H1 (cell line): Measurements from ENCODE around the gene ZNF106. TPM values are rescaled to one million over a fixed set of nuclear protein-coding genes. Genes with fewer than 3 reads are reported as not detected.

Source experiments
- CTCF ChIA-PET: fragments of 300-600 bp; sonication (Branson Sonifier 250); formaldehyde crosslinking; loops from one replicate; lab custom pipeline; 2021; ENCODE audit not compliant: partially characterized antibody; lab: Charles Lee
- POLR2A ChIA-PET: fragments of 300-600 bp; sonication (Branson Sonifier 250); formaldehyde crosslinking; loops from one replicate; lab custom pipeline; 2021; ENCODE audit warnings: inconsistent platforms; ENCODE audit not compliant: partially characterized antibody; lab: Charles Lee
- DNase-seq, 2 experiments: peaks; one replicate each; pipeline versions ENCODE4 v3.0.0 to v3.0.0-alpha.2; 2010 to 2022; ENCODE audit warnings: low spot score in 2 of 2, low read depth in 1 of 2, mixed read lengths in 1 of 2
- FAIRE-seq: peaks from 2 replicates; lab custom pipeline; 2011; peaks lifted over from hg19 to GRCh38; lab: Jason Lieb, UNC
- H2AFZ ChIP-seq: 2 replicates; pipeline ENCODE4 v1.8.1; 2012; ENCODE audit warnings: low read length, inconsistent platforms
- H2AK5ac ChIP-seq: 2 replicates; pipeline ENCODE4 v1.6.1; 2013; ENCODE audit warnings: low read depth, low read length
- H2BK120ac ChIP-seq: replicated peaks from 2 replicates; pipeline ENCODE3; 2013; ENCODE audit warnings: low read depth, low read length, inconsistent platforms
- H2BK12ac ChIP-seq: 2 replicates; pipeline ENCODE4 v1.6.1; 2013; ENCODE audit warnings: low read depth, low read length
- H2BK15ac ChIP-seq: 2 replicates; pipeline ENCODE4 v1.6.1; 2013; ENCODE audit warnings: low read length
- H2BK20ac ChIP-seq: 2 replicates; pipeline ENCODE4 v1.6.1; 2013; ENCODE audit warnings: low read length
- H2BK5ac ChIP-seq: 2 replicates; pipeline ENCODE4 v1.6.1; 2013; ENCODE audit warnings: low read depth, low read length
- H3K14ac ChIP-seq: 2 replicates; pipeline ENCODE4 v1.6.1; 2013; ENCODE audit warnings: inconsistent platforms; ENCODE audit not compliant: insufficient read length
- H3K18ac ChIP-seq: 2 replicates; pipeline ENCODE4 v1.6.1; 2013; ENCODE audit warnings: low read length; ENCODE audit errors: extremely low read depth
- H3K23ac ChIP-seq: 2 replicates; pipeline ENCODE4 v1.6.1; 2013; ENCODE audit warnings: inconsistent platforms; ENCODE audit not compliant: insufficient read length
- H3K23me2 ChIP-seq: 2 replicates; pipeline ENCODE4 v1.6.1; 2013; ENCODE audit warnings: low read depth, low read length
- H3K27ac ChIP-seq: 2 replicates; pipeline ENCODE4 v1.6.1; 2011; ENCODE audit warnings: low read depth, low read length, inconsistent platforms
- H3K27me3 ChIP-seq, 4 experiments: replicated peaks in 1 of 4; 1 replicate in 1 of 4; 2 replicates in 3 of 4; pipeline versions ENCODE4 v1.6.1 to v1.8.1; 2011 to 2013; ENCODE audit warnings: low read length in 3 of 4, mild to moderate bottlenecking in 3 of 4, inconsistent platforms in 2 of 4, mixed read lengths in 2 of 4, moderate library complexity in 1 of 4; ENCODE audit not compliant: control insufficient read depth in 3 of 4, insufficient read depth in 3 of 4; ENCODE audit errors: extremely low read depth in 1 of 4
- H3K36me3 ChIP-seq, 4 experiments: 2 replicates each; pipeline versions ENCODE4 v1.6.1 to v1.8.1; 2011 to 2013; ENCODE audit warnings: mild to moderate bottlenecking in 4 of 4, low read length in 3 of 4, moderate library complexity in 2 of 4, control low read depth in 1 of 4, inconsistent platforms in 1 of 4; ENCODE audit not compliant: insufficient read depth in 4 of 4, control insufficient read depth in 2 of 4
- H3K4ac ChIP-seq: replicated peaks from 2 replicates; pipeline ENCODE3; 2013; ENCODE audit warnings: low read length, low read depth, mixed read lengths, inconsistent platforms; ENCODE audit not compliant: insufficient read length
- H3K4me1 ChIP-seq, 4 experiments: replicated peaks in 1 of 4; 1 replicate in 1 of 4; 2 replicates in 3 of 4; pipeline versions ENCODE4 v1.6.1 to v1.8.1; 2011 to 2013; ENCODE audit warnings: low read length in 3 of 4, inconsistent platforms in 2 of 4, mixed read lengths in 1 of 4; ENCODE audit not compliant: insufficient read depth in 4 of 4, control insufficient read depth in 3 of 4
- H3K4me2 ChIP-seq, 2 experiments: 2 replicates each; pipeline versions ENCODE4 v1.6.1 to v1.8.1; 2011 to 2013; ENCODE audit warnings: low read depth in 2 of 2, low read length in 2 of 2, control low read depth in 1 of 2, inconsistent platforms in 1 of 2, mild to moderate bottlenecking in 1 of 2; ENCODE audit not compliant: insufficient read depth in 1 of 2
- H3K4me3 ChIP-seq, 4 experiments: fragments of 200-600, 300-600 bp in 1 of 4; sonication (generic), shearing (Covaris generic), sonication (Bioruptor Twin) in 1 of 4; 2 replicates each; pipeline versions ENCODE4 v1.5.1 to v1.8.1; 2011 to 2016; ENCODE audit warnings: low read length in 4 of 4, low read depth in 3 of 4, control low read depth in 2 of 4, inconsistent platforms in 2 of 4, mild to moderate bottlenecking in 2 of 4, mixed read lengths in 1 of 4, moderate library complexity in 1 of 4; ENCODE audit not compliant: insufficient read depth in 2 of 4; ENCODE audit errors: extremely low read depth in 1 of 4
- H3K56ac ChIP-seq: replicated peaks from 2 replicates; pipeline ENCODE3; 2013; ENCODE audit warnings: low read depth, mild to moderate bottlenecking, mixed read lengths, low read length, inconsistent platforms; ENCODE audit not compliant: insufficient read length
- H3K79me1 ChIP-seq: 2 replicates; pipeline ENCODE4 v1.6.1; 2013; ENCODE audit warnings: low read depth, low read length, control low read depth
- H3K79me2 ChIP-seq, 2 experiments: 2 replicates each; pipeline versions ENCODE4 v1.6.1 to v1.8.1; 2012 to 2013; ENCODE audit warnings: low read length in 2 of 2, mild to moderate bottlenecking in 2 of 2, inconsistent platforms in 1 of 2; ENCODE audit not compliant: insufficient read depth in 2 of 2, control insufficient read depth in 1 of 2
- H3K9ac ChIP-seq, 4 experiments: replicated peaks in 1 of 4; 1 replicate in 1 of 4; 2 replicates in 3 of 4; pipeline versions ENCODE4 v1.6.1 to v1.8.1; 2011 to 2013; ENCODE audit warnings: low read depth in 3 of 4, low read length in 3 of 4, control low read depth in 2 of 4, mild to moderate bottlenecking in 2 of 4, moderate library complexity in 2 of 4, inconsistent platforms in 1 of 4; ENCODE audit errors: extremely low read depth in 1 of 4
- H3K9me3 ChIP-seq, 2 experiments: 2 replicates each; pipeline versions ENCODE4 v1.6.1 to v1.8.1; 2012 to 2013; ENCODE audit warnings: mild to moderate bottlenecking in 2 of 2, moderate library complexity in 2 of 2, control low read depth in 1 of 2, inconsistent platforms in 1 of 2, low read depth in 1 of 2, low read length in 1 of 2, mixed read lengths in 1 of 2; ENCODE audit not compliant: insufficient read depth in 2 of 2
- H4K20me1 ChIP-seq, 2 experiments: replicated peaks in 1 of 2; 2 replicates each; pipeline versions ENCODE3 to v1.8.1; 2011 to 2013; ENCODE audit warnings: inconsistent platforms in 2 of 2, low read length in 2 of 2, mild to moderate bottlenecking in 1 of 2; ENCODE audit not compliant: insufficient read depth in 2 of 2, control insufficient read depth in 1 of 2
- H4K5ac ChIP-seq: 2 replicates; pipeline ENCODE4 v1.6.1; 2013; ENCODE audit warnings: low read length, low read depth, mixed read lengths, inconsistent platforms; ENCODE audit not compliant: insufficient read length
- H4K8ac ChIP-seq: 2 replicates; pipeline ENCODE4 v1.8.0; 2013; ENCODE audit warnings: mild to moderate bottlenecking, moderate library complexity, low read length, inconsistent platforms; ENCODE audit not compliant: insufficient read depth; ENCODE audit errors: extremely low read depth
- H4K91ac ChIP-seq: replicated peaks from 2 replicates; pipeline ENCODE3; 2013; ENCODE audit warnings: low read length, mixed read lengths, inconsistent platforms; ENCODE audit not compliant: insufficient read length
- BCL11A ChIP-seq, 2 experiments: IDR thresholded peaks; one replicate each; pipeline ENCODE4 v1.6.1; 2011; ENCODE audit warnings: low read depth in 2 of 2, low read length in 2 of 2, mild to moderate bottlenecking in 2 of 2
- CEBPB ChIP-seq: IDR thresholded peaks from 2 replicates; pipeline ENCODE4 v1.6.1; 2012; ENCODE audit warnings: low read depth, low read length
- CREB1 ChIP-seq: IDR thresholded peaks from 2 replicates; pipeline ENCODE4 v1.6.1; 2012; ENCODE audit warnings: inconsistent platforms
- GTF2F1 ChIP-seq: IDR thresholded peaks from 2 replicates; pipeline ENCODE4 v1.6.1; 2012; ENCODE audit warnings: low read depth, low read length, improper control_type of control experiment, borderline replicate concordance
- NANOG ChIP-seq: IDR thresholded peaks from 2 replicates; pipeline ENCODE4 v1.6.1; 2011; ENCODE audit warnings: low read length, low read depth, mild to moderate bottlenecking, inconsistent platforms; ENCODE audit not compliant: insufficient read depth, poor library complexity, severe bottlenecking
- POLR2AphosphoS5 ChIP-seq: IDR thresholded peaks from 2 replicates; pipeline ENCODE4 v1.6.1; 2011; ENCODE audit warnings: low read depth, low read length
- RBBP5 ChIP-seq: IDR thresholded peaks from 2 replicates; pipeline ENCODE4 v1.7.1; 2012; ENCODE audit warnings: low read depth, mild to moderate bottlenecking, inconsistent platforms, low read length, moderate library complexity, borderline replicate concordance
- RFX5 ChIP-seq: IDR thresholded peaks from 2 replicates; pipeline ENCODE4 v1.6.1; 2011; ENCODE audit warnings: low read depth, low read length, improper control_type of control experiment, borderline replicate concordance
- SAP30 ChIP-seq: fragments of 300-600 bp; sonication (generic); IDR thresholded peaks from 2 replicates; pipeline ENCODE4 v1.7.1; 2012; ENCODE audit warnings: low read length, moderate library complexity, mild to moderate bottlenecking, inconsistent platforms; ENCODE audit not compliant: insufficient read depth, insufficient replicate concordance
- SRF ChIP-seq: IDR thresholded peaks from 2 replicates; pipeline ENCODE4 v1.6.1; 2011; ENCODE audit warnings: mild to moderate bottlenecking, low read depth, low read length, moderate library complexity
- TBP ChIP-seq: IDR thresholded peaks from 2 replicates; pipeline ENCODE4 v1.6.1; 2011; ENCODE audit warnings: low read depth, low read length, improper control_type of control experiment
- YY1 ChIP-seq: IDR thresholded peaks from 2 replicates; pipeline ENCODE4 v1.6.1; 2011; ENCODE audit warnings: low read depth, mild to moderate bottlenecking, low read length
- ZNF274 ChIP-seq: IDR thresholded peaks from 2 replicates; pipeline ENCODE4 v1.7.0; 2012; ENCODE audit warnings: low read length, borderline replicate concordance; ENCODE audit errors: extremely low read depth
- polyA plus RNA-seq, 7 experiments: library from polyadenylated mRNA; depleted of rRNA in 3 of 7; stranded (reverse) in 5 of 7; unstranded in 2 of 7; fragments of >200 nt in 5 of 7; fragments of 200-250 nt in 2 of 7; gene quantifications; 1 replicate in 5 of 7; 2 replicates in 1 of 7; 4 replicates in 1 of 7; pipeline versions ENCODE4 v1.2.1 to v1.2.3, GENCODE V29; 2011 to 2013; ENCODE audit warnings: missing spikeins in 2 of 7, mixed read lengths in 2 of 7
- total RNA-seq: library from RNA; stranded (reverse); fragmentation: NEBNext Ultra II Directional; extraction: Animal tissue kit (Norgen Biotek cat#: 25700); gene quantifications from 2 replicates; pipeline ENCODE4 v1.2.1, GENCODE V29; 2021
- TF ChIP-seq, protein P1 (sequence below): IDR thresholded peaks from 2 replicates; pipeline ENCODE4 v1.6.1; 2011; ENCODE audit warnings: low read depth, mild to moderate bottlenecking, low read length; ENCODE audit not compliant: insufficient read depth

The ZNF106 gene
- total and polyA plus RNA-seq, 2 of the 8 experiments (the other 6 are each of a cell fraction or from before 2014, with no cell fraction given): 18.2 to 62.0 TPM

DNA sequence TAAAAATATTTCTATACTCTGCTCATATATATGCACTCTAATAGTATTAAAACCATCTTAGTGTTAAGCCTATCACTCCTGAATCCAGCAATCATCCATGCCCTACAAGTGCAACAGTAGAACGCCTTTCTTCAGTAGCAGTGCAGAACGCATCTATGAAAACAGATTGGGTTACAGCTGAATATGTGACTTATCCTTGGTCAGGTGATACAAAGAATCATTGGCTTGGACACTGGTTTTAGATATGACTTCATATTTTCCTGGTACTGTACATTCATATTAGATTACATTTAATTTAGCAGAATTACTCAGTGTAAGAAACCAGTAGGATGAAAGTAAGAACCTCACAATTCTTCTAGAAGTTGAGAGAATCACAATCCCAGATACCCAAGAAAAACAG is 43.3 kb downstream of the ZNF106 start (continued):
- no peak for TF ChIP-seq POLR2AphosphoS5

DNA sequence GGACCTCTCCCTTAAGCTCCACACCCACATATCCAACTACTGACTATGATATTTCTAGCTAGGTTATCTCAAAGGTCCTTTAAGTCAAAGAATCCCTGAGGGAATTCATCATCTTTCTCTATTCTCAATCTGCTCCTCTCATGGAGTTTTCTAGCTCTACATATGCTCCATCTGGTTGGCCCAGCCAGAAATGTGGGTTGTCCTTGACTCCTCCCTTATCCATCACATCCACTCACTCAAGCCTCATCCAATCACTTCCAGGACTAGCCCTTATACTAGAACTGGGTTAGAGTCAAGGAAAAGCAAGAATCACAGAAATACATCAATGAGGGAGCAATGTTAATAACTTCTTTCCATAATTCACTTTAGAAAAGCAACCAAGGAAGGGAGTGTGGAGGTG is 45.4 kb downstream of the ZNF106 start:
- Histone ChIP-seq H3K4ac (no peak overlapping the region), H3K4me1 (no peaks in the 10 kb centered on the region), H2BK15ac (no peak overlapping the region), H3K79me2 (no peaks in the 10 kb centered on the region), H3K18ac (no peak overlapping the region), H2AK5ac (no peak overlapping the region), H3K79me1 (no peaks in the 10 kb centered on the region), H2AFZ (no peak overlapping the region), H2BK12ac (no peak overlapping the region), H3K9ac (no peak overlapping the region), H3K23me2 (no peaks in the 10 kb centered on the region), H2BK5ac (no peak overlapping the region), H2BK20ac (no peak overlapping the region), H3K27ac (no peak overlapping the region), H3K56ac (no peak overlapping the region), H3K27me3 (no peaks in the 10 kb centered on the region), H4K5ac (no peak overlapping the region), H4K20me1 (no peaks in the 10 kb centered on the region), H3K4me2 (no peak overlapping the region), H3K36me3 (peaks cover 7 to 51% (median 20%) of the 10 kb centered on the region in 4 experiments; a peak in 7 of 8 replicates), H3K4me3 (no peak overlapping the region), H4K91ac (no peak overlapping the region), H3K9me3 (no peaks in the 10 kb centered on the region), H4K8ac (no peak overlapping the region), H2BK120ac (no peak overlapping the region), H3K23ac (no peak overlapping the region), H3K14ac (no peak overlapping the region)
- DNase-seq (no peak), FAIRE-seq (no peak)
- ChIA-PET POLR2A (no interaction called here), CTCF (interaction anchor here (0.6 to 1.8 kb wide), 2 partner anchors 22 to 51 kb away, joined by 3 to 5 read pairs; no protein-coding TSS in a partner anchor)
- TF ChIP-seq YY1 (no peak), SAP30 (no peak), CREB1 (no peak), CEBPB (no peak), SRF (no peak), ZNF274 (no peak), GTF2F1 (no peak), RFX5 (no peak), RBBP5 (no peak), NANOG (no peak), BCL11A (IDR thresholded peaks at IDR 0.05; ENCODE audit: low read depth in 2 of 2, low read length in 2 of 2) (no peak), TBP (no peak)
- TF ChIP-seq, protein P1, sequence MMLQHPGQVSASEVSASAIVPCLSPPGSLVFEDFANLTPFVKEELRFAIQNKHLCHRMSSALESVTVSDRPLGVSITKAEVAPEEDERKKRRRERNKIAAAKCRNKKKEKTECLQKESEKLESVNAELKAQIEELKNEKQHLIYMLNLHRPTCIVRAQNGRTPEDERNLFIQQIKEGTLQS: no peak
